ENCODE data around the gene RUFY4.
"Not testable (repeated sequence)": the region's sequence is repeated elsewhere in the genome, so short reads cannot be mapped to it uniquely, and the experiment has no call there.

DNA sequence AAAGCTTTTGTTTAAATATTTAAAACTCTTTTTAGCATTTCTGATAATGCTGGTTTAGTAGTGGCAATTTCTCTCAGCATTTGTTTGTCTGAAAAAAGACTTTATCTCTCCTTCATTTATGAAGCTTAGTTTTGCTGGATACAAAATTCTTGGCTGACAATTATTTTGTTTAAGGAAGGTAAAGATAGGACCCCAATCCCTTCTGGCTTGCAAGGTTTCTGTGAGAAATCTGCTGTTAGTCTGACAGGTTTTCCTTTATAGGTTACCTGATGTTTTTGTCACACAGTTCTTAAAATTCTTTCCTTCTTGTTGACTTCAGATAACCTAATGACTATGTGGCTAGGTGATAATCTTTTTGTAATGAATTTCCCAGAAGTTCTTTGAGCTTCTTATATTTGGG is 53.2 kb downstream of the RUFY4 start:
- TF ChIP-seq, protein P1, sequence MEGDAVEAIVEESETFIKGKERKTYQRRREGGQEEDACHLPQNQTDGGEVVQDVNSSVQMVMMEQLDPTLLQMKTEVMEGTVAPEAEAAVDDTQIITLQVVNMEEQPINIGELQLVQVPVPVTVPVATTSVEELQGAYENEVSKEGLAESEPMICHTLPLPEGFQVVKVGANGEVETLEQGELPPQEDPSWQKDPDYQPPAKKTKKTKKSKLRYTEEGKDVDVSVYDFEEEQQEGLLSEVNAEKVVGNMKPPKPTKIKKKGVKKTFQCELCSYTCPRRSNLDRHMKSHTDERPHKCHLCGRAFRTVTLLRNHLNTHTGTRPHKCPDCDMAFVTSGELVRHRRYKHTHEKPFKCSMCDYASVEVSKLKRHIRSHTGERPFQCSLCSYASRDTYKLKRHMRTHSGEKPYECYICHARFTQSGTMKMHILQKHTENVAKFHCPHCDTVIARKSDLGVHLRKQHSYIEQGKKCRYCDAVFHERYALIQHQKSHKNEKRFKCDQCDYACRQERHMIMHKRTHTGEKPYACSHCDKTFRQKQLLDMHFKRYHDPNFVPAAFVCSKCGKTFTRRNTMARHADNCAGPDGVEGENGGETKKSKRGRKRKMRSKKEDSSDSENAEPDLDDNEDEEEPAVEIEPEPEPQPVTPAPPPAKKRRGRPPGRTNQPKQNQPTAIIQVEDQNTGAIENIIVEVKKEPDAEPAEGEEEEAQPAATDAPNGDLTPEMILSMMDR (IDR thresholded peaks at IDR 0.05) = not testable (repeated sequence)
- TF ChIP-seq POLR2A, POLR2AphosphoS5 (IDR thresholded peaks at IDR 0.05): not testable (repeated sequence)
